Measurements from ENCODE around the gene PDXP.
A peak's percentile ranks its signal among the peaks of the same experiment; 100 is the strongest.

GRCh38 chr22:37643225-37643847 lies 15.2 kb upstream of the PDXP start:
- TF ChIP-seq POLR2A (IDR thresholded peaks at IDR 0.05) (no peak), CTCF (IDR thresholded peaks at IDR 0.05) (peak; percentile 86 to 97 (median 87))
